Muscle layer of colon (tissue), 2 donors: ENCODE results near the gene CNIH2.

ENCODE experiments used
- H3K27ac ChIP-seq: one replicate; pipeline ENCODE4 v1.7.0; 2013; ENCODE audit warnings: low read depth, mild to moderate bottlenecking, low read length, moderate library complexity
- H3K27me3 ChIP-seq, 2 donors: one replicate each; pipeline ENCODE4 v1.7.0; 2013; ENCODE audit warnings: low read length in 2 of 2, mild to moderate bottlenecking in 2 of 2; ENCODE audit not compliant: insufficient read depth in 2 of 2, control insufficient read depth in 1 of 2
- H3K36me3 ChIP-seq: one replicate; pipeline ENCODE4 v1.7.0; 2013; ENCODE audit warnings: mild to moderate bottlenecking, low read length; ENCODE audit not compliant: insufficient read depth
- H3K4me1 ChIP-seq: one replicate; pipeline ENCODE4 v1.7.0; 2013; ENCODE audit warnings: mild to moderate bottlenecking, low read length; ENCODE audit not compliant: insufficient read depth
- H3K4me3 ChIP-seq, 2 donors: one replicate each; pipeline ENCODE4 v1.7.0; 2013; ENCODE audit warnings: low read length in 2 of 2, low read depth in 1 of 2, mild to moderate bottlenecking in 1 of 2, moderate library complexity in 1 of 2
- H3K9ac ChIP-seq: one replicate; pipeline ENCODE4 v1.7.0; 2013; ENCODE audit warnings: low read length
- H3K9me3 ChIP-seq: one replicate; pipeline ENCODE4 v1.7.0; 2013; ENCODE audit warnings: mild to moderate bottlenecking, low read length
- donor health status: abdominal sarcoma.
- donor health status: Adenocarcinoma of cecum.

CNIH2 gene

GRCh38 chr11:66278363-66279091 lies 552 bp downstream of the CNIH2 start:
- Histone ChIP-seq H3K4me3 (no peak overlapping the region), H3K36me3 (peaks cover 26% of the 10 kb centered on the region), H3K9ac (no peak overlapping the region), H3K27ac (no peak overlapping the region), H3K9me3 (no peaks in the 10 kb centered on the region), H3K27me3 (no peaks in the 10 kb centered on the region), H3K4me1 (peaks cover 12% of the 10 kb centered on the region)

- Histone ChIP-seq H3K36me3 (peaks cover 20% of the 10 kb centered on the region), H3K9ac (no peak overlapping the region), H3K9me3 (no peaks in the 10 kb centered on the region), H3K4me3 (no peak overlapping the region), H3K27me3 (no peaks in the 10 kb centered on the region), H3K27ac (no peak overlapping the region), H3K4me1 (peaks cover 12% of the 10 kb centered on the region)
These were observed 1.2 kb downstream of the CNIH2 start for GRCh38 chr11:66279092-66279734.

- H3K36me3 ChIP-seq = peaks cover 13% of the 10 kb centered on the region
- no peaks in the 10 kb centered on the region for H3K27me3 ChIP-seq
- H3K27ac ChIP-seq = no peak overlapping the region
- H3K9ac ChIP-seq = no peak overlapping the region
- no peaks in the 10 kb centered on the region for H3K9me3 ChIP-seq
- H3K4me3 ChIP-seq = no peak overlapping the region
- peaks cover 12% of the 10 kb centered on the region for H3K4me1 ChIP-seq
These were observed 2.5 kb downstream of the CNIH2 start for GRCh38 chr11:66280428-66280827.

GRCh38 chr11:66281001-66281400 lies 3.0 kb downstream of the CNIH2 start:
- no peaks in the 10 kb centered on the region for H3K27me3 ChIP-seq
- no peak overlapping the region for H3K9ac ChIP-seq
- H3K27ac ChIP-seq = no peak overlapping the region
- no peaks in the 10 kb centered on the region for H3K9me3 ChIP-seq
- H3K4me3 ChIP-seq = no peak overlapping the region
- peaks cover 11% of the 10 kb centered on the region for H3K36me3 ChIP-seq
- H3K4me1 ChIP-seq = peaks cover 12% of the 10 kb centered on the region

GRCh38 chr11:66281776-66282467 lies 3.9 kb downstream of the CNIH2 start:
- Histone ChIP-seq H3K27ac (no peak overlapping the region), H3K27me3 (no peaks in the 10 kb centered on the region), H3K9me3 (no peaks in the 10 kb centered on the region), H3K36me3 (peaks cover 7% of the 10 kb centered on the region), H3K4me1 (peaks cover 13% of the 10 kb centered on the region), H3K9ac (no peak overlapping the region), H3K4me3 (no peak overlapping the region)

GRCh38 chr11:66282468-66283455 lies 4.8 kb downstream of the CNIH2 start:
- Histone ChIP-seq H3K27ac (no peak overlapping the region), H3K4me1 (peaks cover 21% of the 10 kb centered on the region), H3K9ac (no peak overlapping the region), H3K4me3 (no peak overlapping the region), H3K9me3 (no peaks in the 10 kb centered on the region), H3K36me3 (peaks cover 7% of the 10 kb centered on the region), H3K27me3 (no peaks in the 10 kb centered on the region)

- Histone ChIP-seq H3K9me3 (no peaks in the 10 kb centered on the region), H3K27ac (no peak overlapping the region), H3K4me3 (no peak overlapping the region), H3K9ac (no peak overlapping the region), H3K27me3 (no peaks in the 10 kb centered on the region), H3K36me3 (peaks cover 7% of the 10 kb centered on the region), H3K4me1 (peaks cover 26% of the 10 kb centered on the region)
These were observed 5.6 kb downstream of the CNIH2 start for GRCh38 chr11:66283461-66284105.

- Histone ChIP-seq H3K36me3 (peaks cover 7% of the 10 kb centered on the region), H3K9ac (no peak overlapping the region), H3K27me3 (no peaks in the 10 kb centered on the region), H3K4me3 (no peak overlapping the region), H3K9me3 (no peaks in the 10 kb centered on the region), H3K4me1 (peaks cover 27% of the 10 kb centered on the region), H3K27ac (no peak overlapping the region)
These were observed 6.6 kb downstream of the CNIH2 start for GRCh38 chr11:66284526-66285078.

GRCh38 chr11:66285250-66285947 lies 7.4 kb downstream of the CNIH2 start:
- peaks cover 31% of the 10 kb centered on the region for H3K4me1 ChIP-seq
- H3K4me3 ChIP-seq = no peak overlapping the region
- no peak overlapping the region for H3K9ac ChIP-seq
- no peak overlapping the region for H3K27ac ChIP-seq
- H3K27me3 ChIP-seq = no peaks in the 10 kb centered on the region
- H3K9me3 ChIP-seq = no peaks in the 10 kb centered on the region
- peaks cover 7% of the 10 kb centered on the region for H3K36me3 ChIP-seq

- H3K4me1 ChIP-seq = peaks cover 31% of the 10 kb centered on the region
- H3K27ac ChIP-seq = no peak overlapping the region
- no peaks in the 10 kb centered on the region for H3K9me3 ChIP-seq
- H3K36me3 ChIP-seq = peaks cover 7% of the 10 kb centered on the region
- H3K27me3 ChIP-seq = peaks cover 5 to 8% of the 10 kb centered on the region in 2 donors
- H3K4me3 ChIP-seq = no peak overlapping the region
- H3K9ac ChIP-seq = no peak overlapping the region
These were observed 8.7 kb downstream of the CNIH2 start for GRCh38 chr11:66286699-66287098.
